Activated CD4-positive, alpha-beta T cell treated with anti-CD3 and anti-CD28 coated beads, Interleukin-2, amount 50 U/mL, for 4 hours (primary cell): ENCODE measurements around the gene LSM11.

Experiments used
- DNase-seq, 2 experiments: peaks; one replicate each; pipeline ENCODE4 v3.0.0-alpha.2; 2020

The LSM11 gene

DNA sequence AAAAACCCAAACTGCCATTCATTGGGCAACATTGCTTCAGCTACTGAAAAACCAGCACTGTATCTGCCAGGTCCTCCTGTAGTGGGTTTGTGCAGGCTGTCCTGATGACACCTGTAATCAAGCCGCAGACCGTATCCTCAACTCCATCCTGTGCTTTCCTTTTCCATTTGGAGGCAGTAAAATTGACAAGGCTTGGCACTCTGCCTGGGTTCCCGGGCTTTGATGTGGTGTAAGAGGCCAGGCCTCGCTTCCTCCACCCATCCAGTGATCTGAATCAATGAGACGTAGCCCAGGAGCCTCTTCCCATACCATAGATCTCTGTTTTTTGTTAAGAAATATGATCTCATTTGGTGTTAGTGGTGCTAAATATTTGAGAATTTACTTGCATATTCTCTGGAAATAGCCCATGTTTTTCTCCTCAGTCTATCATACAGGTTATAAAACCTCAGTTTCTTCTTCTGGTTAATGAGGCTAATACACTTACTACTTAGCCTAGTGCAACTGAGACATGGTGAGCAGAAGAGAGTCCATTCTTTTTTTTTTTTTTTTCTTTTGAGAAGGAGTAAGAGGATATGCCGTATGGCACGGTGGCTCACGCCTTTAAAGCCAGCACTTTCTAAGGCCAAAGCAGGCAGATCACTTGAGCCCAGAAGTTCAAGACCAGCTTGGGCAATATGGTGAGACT, 34.8 kb downstream of the LSM11 start:
- DNase-seq, result no peak

DNA sequence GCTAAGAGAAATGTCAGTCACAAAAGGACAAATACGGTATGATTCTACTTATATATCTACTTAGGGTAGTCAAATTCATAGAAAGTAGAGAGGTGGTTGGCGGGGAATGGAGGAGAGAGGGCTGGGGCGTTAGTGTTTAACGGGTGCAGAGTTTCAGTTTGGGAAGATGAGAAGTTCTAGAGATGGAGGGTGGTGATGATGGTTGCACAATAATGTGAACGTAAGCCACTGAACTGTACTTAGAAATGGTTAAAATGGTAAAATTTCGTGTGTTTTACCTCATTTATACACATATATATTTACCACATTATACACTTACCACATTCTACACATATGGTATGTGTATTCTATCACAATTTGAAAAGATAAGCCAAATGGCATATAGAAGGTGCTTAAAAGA, 35.7 kb downstream of the LSM11 start:
- no peak for DNase-seq

DNA sequence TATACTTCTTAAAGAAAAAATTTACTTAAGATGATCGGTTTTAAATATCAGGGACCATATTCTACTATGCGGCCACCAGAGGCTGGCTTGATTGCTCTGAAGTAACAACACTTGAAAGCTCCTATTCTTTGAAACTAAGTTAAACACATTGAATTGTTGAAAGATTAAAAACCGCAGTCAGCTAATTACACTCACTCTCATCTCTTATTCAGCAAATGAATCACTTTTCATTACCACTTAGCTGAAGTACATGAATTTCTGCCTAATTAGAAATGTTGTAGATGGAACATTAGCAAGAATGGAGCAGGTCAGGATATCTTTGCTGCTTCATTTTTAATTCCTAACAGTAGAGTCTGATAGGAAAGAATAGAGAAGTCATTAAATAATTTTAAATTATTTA, 42.3 kb downstream of the LSM11 start:
- no peak for DNase-seq

DNA sequence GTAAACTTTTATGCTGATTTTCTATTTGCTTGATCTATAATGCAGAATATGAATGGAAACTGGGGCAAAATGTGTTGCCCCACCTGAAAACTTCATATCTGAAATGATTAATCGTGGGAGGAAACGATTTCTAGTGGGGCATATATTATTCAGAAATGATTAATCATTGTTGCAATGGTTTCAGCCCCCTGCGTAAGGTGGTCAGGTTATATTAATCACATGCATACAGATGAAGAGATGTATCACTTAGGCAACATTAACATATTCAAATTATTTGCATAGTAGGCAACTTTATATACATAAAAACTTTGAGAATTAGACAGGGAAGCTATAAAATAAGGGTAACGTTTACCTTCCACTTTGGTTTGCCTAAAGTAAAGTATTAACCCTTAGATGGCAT, 49.8 kb downstream of the LSM11 start:
- no peak for DNase-seq

DNA sequence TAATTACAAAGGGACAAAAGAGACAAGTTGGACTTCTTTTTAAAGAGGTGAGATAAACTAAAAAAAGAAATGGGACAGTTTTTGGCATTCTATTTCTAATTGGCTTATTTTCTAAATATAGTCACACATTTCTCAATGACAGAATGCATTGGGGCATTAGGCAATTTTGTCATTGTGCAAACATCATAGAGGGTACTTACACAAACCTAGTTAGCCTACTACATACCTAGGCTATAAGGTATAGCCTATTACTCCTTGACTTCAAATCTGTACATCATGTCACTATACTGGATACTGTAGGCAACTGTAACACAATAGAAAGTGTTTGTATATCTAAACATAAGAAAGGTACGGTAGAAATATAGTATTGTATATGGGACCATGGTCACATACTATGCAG, 56.1 kb downstream of the LSM11 start:
- no peak for DNase-seq

DNA sequence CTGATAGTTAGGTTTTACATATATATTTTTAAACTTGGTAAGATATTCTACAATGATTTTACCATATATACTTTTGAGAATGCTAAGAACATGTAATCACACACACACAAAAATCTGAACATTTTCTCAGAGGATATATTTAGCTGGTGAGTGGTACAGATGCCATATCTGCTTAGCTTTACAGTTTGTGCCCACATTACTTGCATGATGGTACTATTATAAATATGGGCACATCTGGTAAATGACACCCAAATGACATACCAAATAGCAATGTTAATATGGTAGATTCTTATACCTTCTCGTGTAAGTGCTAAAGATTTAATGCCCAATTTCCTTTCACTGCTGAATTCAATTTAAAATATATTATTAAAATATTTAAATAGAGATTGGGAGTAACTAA, 56.6 kb downstream of the LSM11 start:
- no peak for DNase-seq

DNA sequence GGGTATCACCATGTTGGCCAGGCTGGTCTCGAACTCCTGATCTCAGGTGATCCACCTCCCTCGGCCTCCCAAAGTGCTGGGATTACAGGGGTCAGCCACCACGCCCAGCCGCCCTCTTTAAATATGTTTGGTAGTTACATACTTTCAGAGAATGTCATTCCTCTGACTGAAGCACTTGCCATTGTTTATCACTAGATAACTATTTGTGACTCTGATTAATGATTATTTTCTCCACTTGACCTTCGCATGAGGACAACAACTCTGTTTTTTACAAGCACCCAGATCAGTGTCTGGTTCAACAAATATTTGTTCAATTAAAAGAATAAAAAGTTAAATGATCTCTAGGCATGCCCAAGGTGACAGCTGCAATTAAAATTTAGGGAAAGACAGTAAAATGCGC, 59.2 kb downstream of the LSM11 start:
- DNase-seq, result no peak

DNA sequence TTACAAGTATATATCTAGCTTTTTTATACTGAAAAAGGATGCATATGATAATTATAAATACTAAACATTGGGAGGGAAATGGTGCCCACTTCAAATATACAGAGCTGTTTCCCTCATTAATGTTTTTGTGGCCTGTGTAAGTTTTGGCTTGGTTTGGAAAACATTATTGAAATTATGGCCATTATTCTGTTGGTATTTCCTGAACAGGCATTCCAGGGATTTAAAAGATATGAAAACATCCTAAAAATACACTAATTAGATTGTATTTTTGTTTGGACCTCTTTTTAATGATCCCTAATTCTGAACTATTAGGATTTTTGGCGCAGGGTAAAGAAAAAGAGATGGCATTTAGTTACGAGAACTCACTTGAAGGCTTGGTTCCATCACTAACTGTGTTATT, 64.5 kb downstream of the LSM11 start:
- DNase-seq, result no peak
